Body of pancreas (tissue), 4 donors: ENCODE data around the gene GOLT1A.

Source experiments
- CTCF ChIP-seq, 7 experiments: fragments of 450-650 bp in 4 of 7; fragments of 200-600 bp in 3 of 7; sonication (generic) in 3 of 7; IDR thresholded peaks; one replicate each; pipeline ENCODE4 v1.5.1; 2016 to 2019; ENCODE audit warnings: antibody characterized with exemption in 7 of 7
- POLR2A ChIP-seq, 3 donors: fragments of 450-650 bp; IDR thresholded peaks; one replicate each; pipeline ENCODE4 v1.6.1; 2016; ENCODE audit warnings: antibody characterized with exemption in 3 of 3, mild to moderate bottlenecking in 2 of 3

- no peak for TF ChIP-seq POLR2A (IDR thresholded peaks at IDR 0.05)
- TF ChIP-seq CTCF (IDR thresholded peaks at IDR 0.05) = no peak
Observed at GRCh38 chr1:204230211-204230610, 16.4 kb upstream of the GOLT1A start.
